Upper lobe of right lung (tissue), 1 donor: ENCODE measurements around the gene OPCML. TPM values are rescaled to one million over a fixed set of nuclear protein-coding genes. Genes with fewer than 3 reads are reported as not detected.

Source experiments
- ATAC-seq: fragments of 200-7000 bp; cut with Tn5 transposase; one replicate; pipeline ENCODE4 v1.9.1; 2020; ENCODE audit warnings: mild to moderate bottlenecking, moderate library complexity
- DNase-seq: peaks from one replicate; pipeline ENCODE4 v3.0.0-alpha.2; 2020
- H3K27ac ChIP-seq: fragments of 200-600 bp; one replicate; pipeline ENCODE4 v1.8.0; 2022
- H3K27me3 ChIP-seq: fragments of 200-600 bp; one replicate; pipeline ENCODE4 v1.8.0; 2022; ENCODE audit warnings: mild to moderate bottlenecking
- H3K36me3 ChIP-seq: fragments of 200-600 bp; one replicate; pipeline ENCODE4 v1.8.0; 2022
- H3K4me1 ChIP-seq: fragments of 200-600 bp; one replicate; pipeline ENCODE4 v1.8.0; 2022
- H3K4me3 ChIP-seq: fragments of 200-600 bp; one replicate; pipeline ENCODE4 v1.8.0; 2022; ENCODE audit warnings: mild to moderate bottlenecking
- H3K9me3 ChIP-seq: fragments of 200-600 bp; one replicate; pipeline ENCODE4 v1.8.0; 2022
- CTCF ChIP-seq: fragments of 200-600 bp; IDR thresholded peaks from one replicate; pipeline ENCODE4 v1.8.0; 2022; ENCODE audit warnings: antibody characterized with exemption
- intact Hi-C: fragments of 100-400 bp; cut with DNase I; formaldehyde crosslinking; loops from one replicate; pipeline ENCODE4 v1.11.0; 2022
- total RNA-seq: library from RNA; stranded (reverse); fragmentation: NEBNext Ultra II Directional; extraction: Animal tissue kit (Norgen Biotek cat#: 25700); gene quantifications from one replicate; pipeline ENCODE4 v1.2.1, GENCODE V29; 2021
- donor health status: DM: no; HTN: yes; CAD: no; lungs with severe emphysema.

Gene OPCML
- total RNA-seq, 1 donor from 2014 or later: not detected

GRCh38 chr11:133239575-133239974, 292.7 kb downstream of the OPCML start:
- ATAC-seq: no peak
- Histone ChIP-seq H3K27ac (no peak overlapping the region), H3K36me3 (no peaks in the 10 kb centered on the region), H3K9me3 (no peaks in the 10 kb centered on the region), H3K4me3 (no peak overlapping the region), H3K27me3 (no peaks in the 10 kb centered on the region), H3K4me1 (no peaks in the 10 kb centered on the region)
- DNase-seq: no peak
- intact Hi-C loops: no loop called here
- TF ChIP-seq CTCF: no peak

GRCh38 chr11:133238495-133238894, 293.8 kb downstream of the OPCML start:
- ATAC-seq (no peak), DNase-seq (no peak)
- intact Hi-C loops: no loop called here
- no peak overlapping the region for H3K27ac ChIP-seq
- no peaks in the 10 kb centered on the region for H3K36me3 ChIP-seq
- H3K27me3 ChIP-seq: no peaks in the 10 kb centered on the region
- H3K9me3 ChIP-seq: no peaks in the 10 kb centered on the region
- no peak overlapping the region for H3K4me3 ChIP-seq
- TF ChIP-seq CTCF: no peak
- no peaks in the 10 kb centered on the region for H3K4me1 ChIP-seq

- H3K4me3 ChIP-seq: no peak overlapping the region
- H3K36me3 ChIP-seq: no peaks in the 10 kb centered on the region
- no peaks in the 10 kb centered on the region for H3K27me3 ChIP-seq
- no peak overlapping the region for H3K27ac ChIP-seq
- no peak for ATAC-seq
- H3K9me3 ChIP-seq: no peaks in the 10 kb centered on the region
- DNase-seq: no peak
- TF ChIP-seq CTCF: no peak
- intact Hi-C loops: no loop called here
- H3K4me1 ChIP-seq: no peaks in the 10 kb centered on the region
These were observed 294.3 kb downstream of the OPCML start for GRCh38 chr11:133238027-133238426.

- Histone ChIP-seq H3K36me3 (no peaks in the 10 kb centered on the region), H3K27me3 (no peaks in the 10 kb centered on the region), H3K4me1 (no peaks in the 10 kb centered on the region), H3K9me3 (no peaks in the 10 kb centered on the region), H3K27ac (no peak overlapping the region), H3K4me3 (no peak overlapping the region)
- intact Hi-C loops: no loop called here
- ATAC-seq (no peak), DNase-seq (no peak)
- no peak for TF ChIP-seq CTCF
These were observed 296.9 kb downstream of the OPCML start for GRCh38 chr11:133235381-133235780.

GRCh38 chr11:133234883-133235282, 297.4 kb downstream of the OPCML start:
- Histone ChIP-seq H3K4me3 (no peak overlapping the region), H3K27me3 (no peaks in the 10 kb centered on the region), H3K27ac (no peak overlapping the region), H3K9me3 (no peaks in the 10 kb centered on the region), H3K4me1 (no peaks in the 10 kb centered on the region), H3K36me3 (no peaks in the 10 kb centered on the region)
- intact Hi-C loops: no loop called here
- TF ChIP-seq CTCF: no peak
- DNase-seq: no peak
- ATAC-seq: no peak

GRCh38 chr11:133232665-133233064, 299.6 kb downstream of the OPCML start:
- no peak overlapping the region for H3K4me3 ChIP-seq
- ATAC-seq: no peak
- H3K36me3 ChIP-seq: no peaks in the 10 kb centered on the region
- no peak overlapping the region for H3K27ac ChIP-seq
- intact Hi-C loops: no loop called here
- DNase-seq: no peak
- H3K9me3 ChIP-seq: no peaks in the 10 kb centered on the region
- H3K4me1 ChIP-seq: peaks cover 6% of the 10 kb centered on the region
- no peak for TF ChIP-seq CTCF
- no peaks in the 10 kb centered on the region for H3K27me3 ChIP-seq
